Activated B cell treated with CpG ODN at 0.5 μM for 24 hours (primary cell): Measurements from ENCODE around the gene SLC44A2. TPM values are rescaled to one million over a fixed set of nuclear protein-coding genes. Genes with fewer than 3 reads are reported as not detected.

Source experiments
- ATAC-seq: fragments of 200-7000 bp; cut with Tn5 transposase; one replicate; pipeline ENCODE4 v1.10.0; 2021; ENCODE audit warnings: low read depth, mild to moderate bottlenecking, moderate library complexity
- CTCF ChIA-PET: fragments of 350-600 bp; sonication (Branson Sonifier 250); formaldehyde crosslinking; loops from one replicate; lab custom pipeline; 2021; ENCODE audit warnings: antibody characterized with exemption; lab: Charles Lee
- POLR2A ChIA-PET: fragments of 350-600 bp; sonication (Branson Sonifier 250); formaldehyde crosslinking; loops from one replicate; lab custom pipeline; 2021; ENCODE audit warnings: antibody characterized with exemption; lab: Charles Lee
- DNase-seq: peaks from one replicate; pipeline ENCODE4 v3.0.0; 2022
- H3K27ac Mint-ChIP-seq: one replicate; pipeline ENCODE4 v1.8.0; 2020; ENCODE audit warnings: mixed read lengths
- H3K27me3 Mint-ChIP-seq: one replicate; pipeline ENCODE4 v1.8.0; 2021; ENCODE audit warnings: mixed read lengths
- H3K36me3 Mint-ChIP-seq: one replicate; pipeline ENCODE4 v1.8.0; 2021; ENCODE audit warnings: low read depth, mixed read lengths
- H3K4me1 Mint-ChIP-seq: one replicate; pipeline ENCODE4 v1.8.0; 2021; ENCODE audit warnings: mixed read lengths
- H3K4me3 Mint-ChIP-seq: one replicate; pipeline ENCODE4 v1.8.0; 2020; ENCODE audit warnings: mild to moderate bottlenecking, mixed read lengths
- H3K9me3 Mint-ChIP-seq: one replicate; pipeline ENCODE4 v1.8.0; 2020; ENCODE audit warnings: mixed read lengths
- intact Hi-C: fragments of 100-400 bp; cut with micrococcal nuclease; formaldehyde crosslinking; loops from one replicate; pipeline ENCODE4 v1.15.1; 2024
- total RNA-seq: library from RNA; stranded (reverse); gene quantifications from 2 replicates; pipeline ENCODE4 v1.2.3, GENCODE V29; 2022
- TF ChIP-seq, protein P1 (sequence below): fragments of 200-600 bp; IDR thresholded peaks from one replicate; pipeline ENCODE4 v1.8.0; 2022; ENCODE audit warnings: antibody characterized with exemption, mild to moderate bottlenecking

SLC44A2 gene
- total RNA-seq, 1 donor from 2014 or later = 213 TPM

DNA sequence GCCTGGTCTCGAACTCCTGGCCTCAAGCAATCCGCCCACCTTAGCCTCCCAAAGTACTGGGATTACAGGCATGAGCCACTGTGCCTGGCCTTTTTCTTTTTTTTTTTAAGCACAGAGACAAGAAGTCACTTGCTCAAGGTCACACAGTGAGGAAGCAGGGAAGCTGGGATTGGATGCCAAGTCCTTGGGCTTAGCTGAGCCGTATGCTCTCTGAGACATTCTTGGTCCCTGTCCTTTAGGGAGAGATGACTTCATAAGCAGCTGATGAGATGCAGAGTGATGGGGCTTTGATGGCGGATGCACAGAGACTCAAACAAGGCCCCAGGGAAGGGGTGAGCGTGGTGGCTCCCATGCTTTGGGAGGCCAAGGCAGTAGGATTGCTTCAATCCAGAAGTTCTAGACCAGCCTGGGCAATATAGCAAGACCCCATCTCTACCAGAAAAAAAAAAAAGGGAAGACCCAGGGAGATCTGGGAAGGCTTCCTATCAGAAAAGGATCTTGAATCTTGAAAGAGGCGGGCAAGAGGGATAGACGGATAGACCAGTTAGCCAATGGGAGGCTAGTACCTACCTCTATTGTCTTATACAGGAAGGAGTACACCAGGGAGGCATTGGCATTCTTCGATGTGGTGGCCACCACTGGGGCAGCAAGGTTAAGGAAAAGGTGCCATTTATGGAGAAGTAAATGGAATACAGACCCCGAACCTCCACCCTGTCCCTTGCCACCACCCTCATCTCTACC is 42.1 kb upstream of the SLC44A2 start:
- POLR2A ChIA-PET = interaction anchor here (0.5 to 0.6 kb wide), 2 partner anchors 12 to 61 kb away, joined by 3 to 7 read pairs; no protein-coding TSS in a partner anchor

DNA sequence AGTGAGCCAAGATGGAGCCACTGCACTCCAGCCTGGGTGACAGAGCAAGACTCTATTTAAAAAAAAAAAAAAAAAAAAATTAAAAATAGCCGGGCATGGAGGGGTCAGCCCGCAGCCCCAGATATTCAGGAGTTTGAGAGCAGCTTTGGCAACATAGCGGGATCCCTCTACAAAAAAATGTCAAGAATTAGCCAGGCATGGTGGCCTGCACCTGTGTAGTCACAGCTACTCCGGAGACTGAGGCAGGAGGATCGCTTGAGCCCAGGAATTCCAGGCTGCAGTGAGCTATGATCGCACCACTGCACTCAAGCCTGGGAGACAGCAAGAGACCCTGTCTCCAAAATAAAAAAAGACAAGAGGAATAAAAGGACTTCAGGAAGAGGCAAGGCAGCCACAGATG is 39.0 kb upstream of the SLC44A2 start:
- ChIA-PET POLR2A (interaction anchor here (0.6 kb wide), 1 partner anchor 18 kb away, joined by 3 read pairs; no protein-coding TSS in a partner anchor), CTCF (interaction anchor here (1.6 to 9.3 kb wide), 2 partner anchors 60 to 114 kb away, joined by 5 to 353 read pairs; no protein-coding TSS in a partner anchor)
- Mint-ChIP-seq H3K4me1 (peaks cover 14% of the 10 kb centered on the region), H3K36me3 (no peaks in the 10 kb centered on the region), H3K27ac (no peak overlapping the region), H3K27me3 (no peaks in the 10 kb centered on the region), H3K9me3 (no peaks in the 10 kb centered on the region), H3K4me3 (no peak overlapping the region)
- no peak for DNase-seq
- TF ChIP-seq, protein P1, sequence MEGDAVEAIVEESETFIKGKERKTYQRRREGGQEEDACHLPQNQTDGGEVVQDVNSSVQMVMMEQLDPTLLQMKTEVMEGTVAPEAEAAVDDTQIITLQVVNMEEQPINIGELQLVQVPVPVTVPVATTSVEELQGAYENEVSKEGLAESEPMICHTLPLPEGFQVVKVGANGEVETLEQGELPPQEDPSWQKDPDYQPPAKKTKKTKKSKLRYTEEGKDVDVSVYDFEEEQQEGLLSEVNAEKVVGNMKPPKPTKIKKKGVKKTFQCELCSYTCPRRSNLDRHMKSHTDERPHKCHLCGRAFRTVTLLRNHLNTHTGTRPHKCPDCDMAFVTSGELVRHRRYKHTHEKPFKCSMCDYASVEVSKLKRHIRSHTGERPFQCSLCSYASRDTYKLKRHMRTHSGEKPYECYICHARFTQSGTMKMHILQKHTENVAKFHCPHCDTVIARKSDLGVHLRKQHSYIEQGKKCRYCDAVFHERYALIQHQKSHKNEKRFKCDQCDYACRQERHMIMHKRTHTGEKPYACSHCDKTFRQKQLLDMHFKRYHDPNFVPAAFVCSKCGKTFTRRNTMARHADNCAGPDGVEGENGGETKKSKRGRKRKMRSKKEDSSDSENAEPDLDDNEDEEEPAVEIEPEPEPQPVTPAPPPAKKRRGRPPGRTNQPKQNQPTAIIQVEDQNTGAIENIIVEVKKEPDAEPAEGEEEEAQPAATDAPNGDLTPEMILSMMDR = no peak
- no peak for ATAC-seq
- intact Hi-C loops = no loop called here

More for the DNA sequence above, 42.1 kb upstream of the SLC44A2 start:
- CTCF ChIA-PET = interaction anchor here (0.7 to 9.3 kb wide), 6 partner anchors 7 to 99 kb away, joined by 3 to 353 read pairs (median 6); no protein-coding TSS in a partner anchor
- H3K36me3 Mint-ChIP-seq = no peaks in the 10 kb centered on the region
- no peak for DNase-seq
- H3K4me1 Mint-ChIP-seq = peaks cover 19% of the 10 kb centered on the region
- no peak overlapping the region for H3K4me3 Mint-ChIP-seq
- ATAC-seq = no peak
- TF ChIP-seq, protein P1 = no peak
- H3K27me3 Mint-ChIP-seq = no peaks in the 10 kb centered on the region
- intact Hi-C loops = no loop called here
- H3K27ac Mint-ChIP-seq = peak overlapping the region; percentile 12
- no peaks in the 10 kb centered on the region for H3K9me3 Mint-ChIP-seq

DNA sequence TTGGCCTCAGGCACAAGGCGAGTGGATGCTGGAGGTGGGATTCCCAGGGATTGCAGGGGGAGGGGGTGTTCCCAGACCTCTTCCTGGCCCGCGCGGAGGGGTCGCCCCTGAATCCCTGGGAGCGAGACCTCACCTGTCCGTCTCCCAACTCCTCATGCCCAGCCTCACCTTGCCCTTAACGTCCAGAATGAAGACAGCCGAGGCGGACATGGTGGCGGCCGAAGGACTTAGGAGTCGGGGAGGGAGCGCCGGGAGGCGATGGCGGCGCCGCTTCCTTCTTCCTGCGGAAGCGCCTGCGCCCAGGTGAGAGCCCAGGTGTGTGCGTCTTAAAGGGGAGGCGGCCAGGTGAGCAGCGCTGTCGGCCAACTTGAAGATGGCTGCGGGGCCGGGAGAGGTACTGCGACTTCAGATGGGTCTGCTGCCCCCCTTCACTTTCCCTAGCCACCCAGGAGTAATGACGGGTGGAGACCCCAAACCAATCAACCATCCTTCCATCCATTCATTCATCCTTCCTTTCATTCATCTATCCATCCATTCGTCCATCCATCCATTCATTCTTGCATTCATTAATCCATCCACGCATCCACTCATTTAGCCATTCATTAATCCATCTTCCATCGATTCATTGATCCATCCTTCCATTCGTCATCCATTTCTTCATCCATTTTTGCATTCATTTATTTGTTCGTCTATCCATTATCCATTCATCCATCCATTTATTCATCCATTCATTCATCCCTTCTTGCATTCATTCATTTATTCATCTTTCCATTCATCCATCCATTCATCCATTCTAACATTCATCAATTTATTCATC is 38.1 kb upstream of the SLC44A2 start, which contains the start of gene AP1M2:
Gene AP1M2 (minus strand): TSS at position 291 of the 817 bp plus-strand sequence. CDS start 81 bp downstream, at position 210.
- Mint-ChIP-seq H3K9me3 (no peaks in the 10 kb centered on the region), H3K27me3 (no peaks in the 10 kb centered on the region), H3K4me3 (no peak within 1 kb of the TSS), H3K4me1 (peaks cover 12% of the 10 kb centered on the region), H3K27ac (no peak within 1 kb of the TSS), H3K36me3 (no peaks in the 10 kb centered on the region)
- DNase-seq (no peak), ATAC-seq (no peak)
- ChIA-PET POLR2A (no interaction called here), CTCF (interaction anchor here (9.3 kb wide), 1 partner anchor 59 kb away, joined by 353 read pairs; no protein-coding TSS in a partner anchor)
- intact Hi-C loops = no loop called here
- TF ChIP-seq, protein P1 = no peak

DNA sequence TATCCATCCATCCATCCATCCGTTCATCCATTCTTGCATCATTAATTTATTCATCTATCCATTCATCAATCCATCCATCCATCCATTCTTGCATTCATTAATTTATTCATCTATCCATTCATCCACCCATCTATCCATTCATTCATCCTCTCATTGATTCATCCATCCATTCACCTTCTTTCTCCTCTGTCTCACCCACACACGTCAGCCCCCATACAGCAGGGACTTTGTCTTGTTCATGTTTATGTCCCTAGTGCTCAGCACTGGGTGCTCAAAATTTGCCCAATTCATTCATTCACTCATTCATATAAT is 37.6 kb upstream of the SLC44A2 start:
- TF ChIP-seq, protein P1 = no peak
- no peak for ATAC-seq
- no peak overlapping the region for H3K27ac Mint-ChIP-seq
- no peaks in the 10 kb centered on the region for H3K27me3 Mint-ChIP-seq
- no peak for DNase-seq
- ChIA-PET POLR2A (no interaction called here), CTCF (no interaction called here)
- no peaks in the 10 kb centered on the region for H3K36me3 Mint-ChIP-seq
- intact Hi-C loops = no loop called here
- peaks cover 12% of the 10 kb centered on the region for H3K4me1 Mint-ChIP-seq
- no peak overlapping the region for H3K4me3 Mint-ChIP-seq
- no peaks in the 10 kb centered on the region for H3K9me3 Mint-ChIP-seq
